ENCODE results near the gene ERBB2.
"Not testable (repeated sequence)": the region's sequence is repeated elsewhere in the genome, so short reads cannot be mapped to it uniquely, and the experiment has no call there.

Gene ERBB2

GRCh38 chr17:39748444-39749034 is 48.7 kb downstream of the ERBB2 start:
- not testable (repeated sequence) for H3K27ac ChIP-seq (ENCODE audit: low read length); H3K4me3 ChIP-seq (ENCODE audit: low read length); H3K9me3 ChIP-seq (replicated peaks; ENCODE audit: insufficient read depth, low read length); H3K27me3 ChIP-seq (replicated peaks; ENCODE audit: insufficient read depth, low read length); H3K36me3 ChIP-seq (replicated peaks; ENCODE audit: insufficient read depth, low read length); H3F3A ChIP-seq (ENCODE audit: insufficient read depth, low read length); H3K9ac ChIP-seq (ENCODE audit: low read length); DNase-seq; H3K4me1 ChIP-seq (ENCODE audit: low read length); H3K4me2 ChIP-seq (ENCODE audit: low read depth, low read length); H3K9me2 ChIP-seq (replicated peaks; ENCODE audit: insufficient read depth, low read length); H3K79me2 ChIP-seq (ENCODE audit: low read length); H2AFZ ChIP-seq (ENCODE audit: low read length); H4K20me1 ChIP-seq (ENCODE audit: insufficient read depth, low read length)

DNA sequence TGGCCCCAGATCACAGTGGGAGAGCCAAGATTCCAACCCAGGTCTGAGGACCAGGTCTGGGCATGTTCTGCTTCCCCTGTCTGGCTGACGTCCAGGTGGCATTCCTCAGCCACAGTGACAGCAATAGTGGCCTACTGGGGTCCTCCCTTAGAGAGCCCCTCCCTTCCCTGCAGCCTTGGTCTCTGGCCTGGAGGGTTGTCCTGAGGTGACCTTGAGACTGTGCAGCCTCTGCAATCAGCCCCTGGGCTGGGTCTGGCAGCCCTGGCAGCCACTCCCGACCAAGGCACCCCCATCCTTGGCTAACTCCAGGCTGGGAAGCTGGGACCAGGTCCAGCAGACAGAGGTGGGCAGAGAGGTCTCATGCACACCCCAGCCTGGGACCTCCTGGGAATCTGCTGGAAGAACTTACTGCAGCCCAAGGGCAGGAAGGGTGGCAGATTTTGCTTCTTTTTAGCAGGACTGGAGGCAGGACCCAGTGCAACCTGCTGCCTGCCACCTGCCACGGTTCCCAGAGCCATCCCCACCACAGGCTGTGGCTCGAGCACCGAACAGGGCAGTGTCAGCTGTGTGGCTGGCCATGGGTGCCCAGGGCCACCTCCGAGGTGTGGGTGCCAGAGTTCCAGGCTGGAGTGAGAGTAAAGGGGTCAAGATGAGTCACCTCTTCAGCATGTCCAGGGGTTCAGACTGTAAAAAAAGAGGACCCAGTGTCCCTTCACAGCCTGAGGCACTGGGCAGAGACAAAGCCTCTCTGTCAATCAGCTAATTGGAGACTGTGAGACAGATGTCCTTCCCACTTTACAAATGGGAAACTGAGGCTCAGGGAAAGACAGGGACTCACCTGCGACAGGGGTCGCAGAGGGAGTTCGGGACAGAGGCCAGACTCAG is 50.5 kb downstream of the ERBB2 start:
- H3K4me1 ChIP-seq (ENCODE audit: low read length): peaks cover 13% of the 10 kb centered on the region
- peaks cover 8% of the 10 kb centered on the region for H3F3A ChIP-seq (ENCODE audit: insufficient read depth, low read length)
- H3K9ac ChIP-seq (ENCODE audit: low read length): no peak overlapping the region
- H3K36me3 ChIP-seq (replicated peaks; ENCODE audit: insufficient read depth, low read length): no peaks in the 10 kb centered on the region
- H3K4me3 ChIP-seq (ENCODE audit: low read length): no peak overlapping the region
- no peaks in the 10 kb centered on the region; the same call in 1 of the 2 replicates for H3K27me3 ChIP-seq (replicated peaks; ENCODE audit: insufficient read depth, low read length)
- H3K9me3 ChIP-seq (replicated peaks; ENCODE audit: insufficient read depth, low read length): no peaks in the 10 kb centered on the region
- TF ChIP-seq EZH2 (optimal IDR thresholded peaks at IDR 0.05; ENCODE audit: low read depth, low read length) (no peak), EZH2phosphoT487 (IDR thresholded peaks at IDR 0.05; ENCODE audit: low read length) (no peak)
- TF ChIP-seq, protein P1, sequence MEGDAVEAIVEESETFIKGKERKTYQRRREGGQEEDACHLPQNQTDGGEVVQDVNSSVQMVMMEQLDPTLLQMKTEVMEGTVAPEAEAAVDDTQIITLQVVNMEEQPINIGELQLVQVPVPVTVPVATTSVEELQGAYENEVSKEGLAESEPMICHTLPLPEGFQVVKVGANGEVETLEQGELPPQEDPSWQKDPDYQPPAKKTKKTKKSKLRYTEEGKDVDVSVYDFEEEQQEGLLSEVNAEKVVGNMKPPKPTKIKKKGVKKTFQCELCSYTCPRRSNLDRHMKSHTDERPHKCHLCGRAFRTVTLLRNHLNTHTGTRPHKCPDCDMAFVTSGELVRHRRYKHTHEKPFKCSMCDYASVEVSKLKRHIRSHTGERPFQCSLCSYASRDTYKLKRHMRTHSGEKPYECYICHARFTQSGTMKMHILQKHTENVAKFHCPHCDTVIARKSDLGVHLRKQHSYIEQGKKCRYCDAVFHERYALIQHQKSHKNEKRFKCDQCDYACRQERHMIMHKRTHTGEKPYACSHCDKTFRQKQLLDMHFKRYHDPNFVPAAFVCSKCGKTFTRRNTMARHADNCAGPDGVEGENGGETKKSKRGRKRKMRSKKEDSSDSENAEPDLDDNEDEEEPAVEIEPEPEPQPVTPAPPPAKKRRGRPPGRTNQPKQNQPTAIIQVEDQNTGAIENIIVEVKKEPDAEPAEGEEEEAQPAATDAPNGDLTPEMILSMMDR (IDR thresholded peaks at IDR 0.05; ENCODE audit: low read length): no peak
- no peaks in the 10 kb centered on the region for H4K20me1 ChIP-seq (ENCODE audit: insufficient read depth, low read length)
- H3K27ac ChIP-seq (ENCODE audit: low read length): no peak overlapping the region
- H3K9me2 ChIP-seq (replicated peaks; ENCODE audit: insufficient read depth, low read length): no peaks in the 10 kb centered on the region
- no peak overlapping the region for H2AFZ ChIP-seq (ENCODE audit: low read length)
- H3K4me2 ChIP-seq (ENCODE audit: low read depth, low read length): no peak overlapping the region
- H3K79me2 ChIP-seq (ENCODE audit: low read length): 0 out of 2 replicates have a peak, but pooled peaks cover 6% of the 10 kb centered on the region
- DNase-seq: no peak

DNA sequence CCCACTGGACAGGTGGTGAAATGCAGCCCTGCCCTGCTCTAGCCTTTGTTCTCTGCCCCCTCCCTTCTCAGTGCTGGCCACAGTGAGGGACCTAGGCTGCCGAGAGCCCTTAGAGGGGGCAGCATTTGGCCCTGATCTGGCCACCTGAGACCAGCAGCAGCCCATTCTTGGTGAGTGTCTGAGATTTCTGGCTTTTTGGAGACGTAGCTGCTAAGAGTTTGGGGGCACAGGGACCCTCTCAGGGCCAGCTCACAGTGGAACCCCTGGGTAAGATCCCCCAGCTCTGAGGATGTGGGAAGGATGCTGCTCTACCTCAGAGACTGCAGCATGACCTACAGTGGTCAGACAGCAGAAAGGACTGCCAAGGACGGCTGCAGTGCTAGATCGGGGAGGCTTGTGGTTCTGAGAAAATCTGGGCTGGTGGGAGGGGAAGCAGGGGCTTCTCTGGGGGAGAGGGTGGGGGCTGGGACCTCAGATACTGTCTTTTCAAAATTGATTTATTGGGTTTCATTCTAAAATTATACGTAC is 51.2 kb downstream of the ERBB2 start:
- Histone ChIP-seq H3K4me2 (ENCODE audit: low read depth, low read length) (no peak overlapping the region), H3K36me3 (replicated peaks; ENCODE audit: insufficient read depth, low read length) (no peaks in the 10 kb centered on the region)

More for the DNA sequence above, 51.2 kb downstream of the ERBB2 start:
- H2AFZ ChIP-seq (ENCODE audit: low read length): no peak overlapping the region
- no peaks in the 10 kb centered on the region for H3K9me2 ChIP-seq (replicated peaks; ENCODE audit: insufficient read depth, low read length)
- H3F3A ChIP-seq (ENCODE audit: insufficient read depth, low read length): peaks cover 15% of the 10 kb centered on the region
- no peak for DNase-seq
- no peaks in the 10 kb centered on the region for H3K9me3 ChIP-seq (replicated peaks; ENCODE audit: insufficient read depth, low read length)
- H3K27me3 ChIP-seq (replicated peaks; ENCODE audit: insufficient read depth, low read length): no peaks in the 10 kb centered on the region; the same call in 1 of the 2 replicates
- H3K9ac ChIP-seq (ENCODE audit: low read length): no peak overlapping the region
- H3K27ac ChIP-seq (ENCODE audit: low read length): no peak overlapping the region
- TF ChIP-seq, protein P1 (IDR thresholded peaks at IDR 0.05; ENCODE audit: low read length): no peak
- TF ChIP-seq EZH2phosphoT487 (IDR thresholded peaks at IDR 0.05; ENCODE audit: low read length) (no peak), EZH2 (optimal IDR thresholded peaks at IDR 0.05; ENCODE audit: low read depth, low read length) (no peak)
- H4K20me1 ChIP-seq (ENCODE audit: insufficient read depth, low read length): no peaks in the 10 kb centered on the region
- H3K4me1 ChIP-seq (ENCODE audit: low read length): peaks cover 19% of the 10 kb centered on the region
- 0 out of 2 replicates have a peak, but pooled peaks cover 6% of the 10 kb centered on the region for H3K79me2 ChIP-seq (ENCODE audit: low read length)
- H3K4me3 ChIP-seq (ENCODE audit: low read length): no peak overlapping the region
